H1 (cell line): Measurements from ENCODE around the gene SUB1. TPM values are rescaled to one million over a fixed set of nuclear protein-coding genes. Genes with fewer than 3 reads are reported as not detected.

Source experiments
- CEBPB ChIP-seq: IDR thresholded peaks from 2 replicates; pipeline ENCODE4 v1.6.1; 2012; ENCODE audit warnings: low read depth, low read length
- TAF7 ChIP-seq: optimal IDR thresholded peaks from 2 replicates; pipeline ENCODE3; 2011; ENCODE audit warnings: low read depth, mild to moderate bottlenecking, inconsistent platforms, low read length, moderate library complexity, borderline replicate concordance
- polyA plus RNA-seq, 7 experiments: library from polyadenylated mRNA; depleted of rRNA in 3 of 7; stranded (reverse) in 5 of 7; unstranded in 2 of 7; fragments of >200 nt in 5 of 7; fragments of 200-250 nt in 2 of 7; gene quantifications; 1 replicate in 5 of 7; 2 replicates in 1 of 7; 4 replicates in 1 of 7; pipeline versions ENCODE4 v1.2.1 to v1.2.3, GENCODE V29; 2011 to 2013; ENCODE audit warnings: missing spikeins in 2 of 7, mixed read lengths in 2 of 7
- total RNA-seq: library from RNA; stranded (reverse); fragmentation: NEBNext Ultra II Directional; extraction: Animal tissue kit (Norgen Biotek cat#: 25700); gene quantifications from 2 replicates; pipeline ENCODE4 v1.2.1, GENCODE V29; 2021
- TF ChIP-seq, protein P1 (sequence below): fragments of 300-600 bp; sonication (generic); IDR thresholded peaks from 2 replicates; pipeline ENCODE4 v1.7.1; 2012; ENCODE audit warnings: low read length, moderate library complexity, mild to moderate bottlenecking, inconsistent platforms; ENCODE audit not compliant: insufficient replicate concordance
- TF ChIP-seq, protein P2 (sequence below): IDR thresholded peaks from 2 replicates; pipeline ENCODE4 v1.6.1; 2011; ENCODE audit warnings: low read depth, mild to moderate bottlenecking, low read length; ENCODE audit not compliant: insufficient read depth

Gene SUB1
- total and polyA plus RNA-seq, 2 of the 8 experiments (the other 6 are each of a cell fraction or from before 2014, with no cell fraction given): 83.9 to 325 TPM

DNA sequence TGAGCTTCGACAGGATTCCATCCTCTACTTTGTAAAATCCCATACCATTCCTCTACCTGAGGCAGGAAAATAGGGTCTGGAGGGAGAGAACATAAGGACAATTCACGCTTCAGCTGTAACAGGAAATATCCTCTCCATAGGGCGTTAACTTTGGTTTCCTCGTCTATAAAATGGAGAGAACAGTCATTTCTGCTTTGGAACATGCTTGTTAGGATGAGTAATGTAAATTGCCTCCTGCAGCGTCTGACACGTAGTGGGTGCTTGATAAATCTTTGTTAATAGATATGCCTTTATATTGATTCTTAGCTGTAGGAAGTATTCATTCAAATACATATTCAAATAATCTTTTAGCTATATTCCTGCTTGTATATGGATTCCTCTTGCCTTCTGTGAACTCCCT lies 711 bp upstream of the SUB1 start (continued):
- TF ChIP-seq, protein P1, sequence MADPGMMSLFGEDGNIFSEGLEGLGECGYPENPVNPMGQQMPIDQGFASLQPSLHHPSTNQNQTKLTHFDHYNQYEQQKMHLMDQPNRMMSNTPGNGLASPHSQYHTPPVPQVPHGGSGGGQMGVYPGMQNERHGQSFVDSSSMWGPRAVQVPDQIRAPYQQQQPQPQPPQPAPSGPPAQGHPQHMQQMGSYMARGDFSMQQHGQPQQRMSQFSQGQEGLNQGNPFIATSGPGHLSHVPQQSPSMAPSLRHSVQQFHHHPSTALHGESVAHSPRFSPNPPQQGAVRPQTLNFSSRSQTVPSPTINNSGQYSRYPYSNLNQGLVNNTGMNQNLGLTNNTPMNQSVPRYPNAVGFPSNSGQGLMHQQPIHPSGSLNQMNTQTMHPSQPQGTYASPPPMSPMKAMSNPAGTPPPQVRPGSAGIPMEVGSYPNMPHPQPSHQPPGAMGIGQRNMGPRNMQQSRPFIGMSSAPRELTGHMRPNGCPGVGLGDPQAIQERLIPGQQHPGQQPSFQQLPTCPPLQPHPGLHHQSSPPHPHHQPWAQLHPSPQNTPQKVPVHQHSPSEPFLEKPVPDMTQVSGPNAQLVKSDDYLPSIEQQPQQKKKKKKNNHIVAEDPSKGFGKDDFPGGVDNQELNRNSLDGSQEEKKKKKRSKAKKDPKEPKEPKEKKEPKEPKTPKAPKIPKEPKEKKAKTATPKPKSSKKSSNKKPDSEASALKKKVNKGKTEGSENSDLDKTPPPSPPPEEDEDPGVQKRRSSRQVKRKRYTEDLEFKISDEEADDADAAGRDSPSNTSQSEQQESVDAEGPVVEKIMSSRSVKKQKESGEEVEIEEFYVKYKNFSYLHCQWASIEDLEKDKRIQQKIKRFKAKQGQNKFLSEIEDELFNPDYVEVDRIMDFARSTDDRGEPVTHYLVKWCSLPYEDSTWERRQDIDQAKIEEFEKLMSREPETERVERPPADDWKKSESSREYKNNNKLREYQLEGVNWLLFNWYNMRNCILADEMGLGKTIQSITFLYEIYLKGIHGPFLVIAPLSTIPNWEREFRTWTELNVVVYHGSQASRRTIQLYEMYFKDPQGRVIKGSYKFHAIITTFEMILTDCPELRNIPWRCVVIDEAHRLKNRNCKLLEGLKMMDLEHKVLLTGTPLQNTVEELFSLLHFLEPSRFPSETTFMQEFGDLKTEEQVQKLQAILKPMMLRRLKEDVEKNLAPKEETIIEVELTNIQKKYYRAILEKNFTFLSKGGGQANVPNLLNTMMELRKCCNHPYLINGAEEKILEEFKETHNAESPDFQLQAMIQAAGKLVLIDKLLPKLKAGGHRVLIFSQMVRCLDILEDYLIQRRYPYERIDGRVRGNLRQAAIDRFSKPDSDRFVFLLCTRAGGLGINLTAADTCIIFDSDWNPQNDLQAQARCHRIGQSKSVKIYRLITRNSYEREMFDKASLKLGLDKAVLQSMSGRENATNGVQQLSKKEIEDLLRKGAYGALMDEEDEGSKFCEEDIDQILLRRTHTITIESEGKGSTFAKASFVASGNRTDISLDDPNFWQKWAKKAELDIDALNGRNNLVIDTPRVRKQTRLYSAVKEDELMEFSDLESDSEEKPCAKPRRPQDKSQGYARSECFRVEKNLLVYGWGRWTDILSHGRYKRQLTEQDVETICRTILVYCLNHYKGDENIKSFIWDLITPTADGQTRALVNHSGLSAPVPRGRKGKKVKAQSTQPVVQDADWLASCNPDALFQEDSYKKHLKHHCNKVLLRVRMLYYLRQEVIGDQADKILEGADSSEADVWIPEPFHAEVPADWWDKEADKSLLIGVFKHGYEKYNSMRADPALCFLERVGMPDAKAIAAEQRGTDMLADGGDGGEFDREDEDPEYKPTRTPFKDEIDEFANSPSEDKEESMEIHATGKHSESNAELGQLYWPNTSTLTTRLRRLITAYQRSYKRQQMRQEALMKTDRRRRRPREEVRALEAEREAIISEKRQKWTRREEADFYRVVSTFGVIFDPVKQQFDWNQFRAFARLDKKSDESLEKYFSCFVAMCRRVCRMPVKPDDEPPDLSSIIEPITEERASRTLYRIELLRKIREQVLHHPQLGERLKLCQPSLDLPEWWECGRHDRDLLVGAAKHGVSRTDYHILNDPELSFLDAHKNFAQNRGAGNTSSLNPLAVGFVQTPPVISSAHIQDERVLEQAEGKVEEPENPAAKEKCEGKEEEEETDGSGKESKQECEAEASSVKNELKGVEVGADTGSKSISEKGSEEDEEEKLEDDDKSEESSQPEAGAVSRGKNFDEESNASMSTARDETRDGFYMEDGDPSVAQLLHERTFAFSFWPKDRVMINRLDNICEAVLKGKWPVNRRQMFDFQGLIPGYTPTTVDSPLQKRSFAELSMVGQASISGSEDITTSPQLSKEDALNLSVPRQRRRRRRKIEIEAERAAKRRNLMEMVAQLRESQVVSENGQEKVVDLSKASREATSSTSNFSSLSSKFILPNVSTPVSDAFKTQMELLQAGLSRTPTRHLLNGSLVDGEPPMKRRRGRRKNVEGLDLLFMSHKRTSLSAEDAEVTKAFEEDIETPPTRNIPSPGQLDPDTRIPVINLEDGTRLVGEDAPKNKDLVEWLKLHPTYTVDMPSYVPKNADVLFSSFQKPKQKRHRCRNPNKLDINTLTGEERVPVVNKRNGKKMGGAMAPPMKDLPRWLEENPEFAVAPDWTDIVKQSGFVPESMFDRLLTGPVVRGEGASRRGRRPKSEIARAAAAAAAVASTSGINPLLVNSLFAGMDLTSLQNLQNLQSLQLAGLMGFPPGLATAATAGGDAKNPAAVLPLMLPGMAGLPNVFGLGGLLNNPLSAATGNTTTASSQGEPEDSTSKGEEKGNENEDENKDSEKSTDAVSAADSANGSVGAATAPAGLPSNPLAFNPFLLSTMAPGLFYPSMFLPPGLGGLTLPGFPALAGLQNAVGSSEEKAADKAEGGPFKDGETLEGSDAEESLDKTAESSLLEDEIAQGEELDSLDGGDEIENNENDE: no peak
- no peak for TF ChIP-seq CEBPB
- no peak for TF ChIP-seq TAF7
- TF ChIP-seq, protein P2, sequence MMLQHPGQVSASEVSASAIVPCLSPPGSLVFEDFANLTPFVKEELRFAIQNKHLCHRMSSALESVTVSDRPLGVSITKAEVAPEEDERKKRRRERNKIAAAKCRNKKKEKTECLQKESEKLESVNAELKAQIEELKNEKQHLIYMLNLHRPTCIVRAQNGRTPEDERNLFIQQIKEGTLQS: no peak
